Measurements from ENCODE around the gene EPM2AIP1.

The EPM2AIP1 gene

DNA sequence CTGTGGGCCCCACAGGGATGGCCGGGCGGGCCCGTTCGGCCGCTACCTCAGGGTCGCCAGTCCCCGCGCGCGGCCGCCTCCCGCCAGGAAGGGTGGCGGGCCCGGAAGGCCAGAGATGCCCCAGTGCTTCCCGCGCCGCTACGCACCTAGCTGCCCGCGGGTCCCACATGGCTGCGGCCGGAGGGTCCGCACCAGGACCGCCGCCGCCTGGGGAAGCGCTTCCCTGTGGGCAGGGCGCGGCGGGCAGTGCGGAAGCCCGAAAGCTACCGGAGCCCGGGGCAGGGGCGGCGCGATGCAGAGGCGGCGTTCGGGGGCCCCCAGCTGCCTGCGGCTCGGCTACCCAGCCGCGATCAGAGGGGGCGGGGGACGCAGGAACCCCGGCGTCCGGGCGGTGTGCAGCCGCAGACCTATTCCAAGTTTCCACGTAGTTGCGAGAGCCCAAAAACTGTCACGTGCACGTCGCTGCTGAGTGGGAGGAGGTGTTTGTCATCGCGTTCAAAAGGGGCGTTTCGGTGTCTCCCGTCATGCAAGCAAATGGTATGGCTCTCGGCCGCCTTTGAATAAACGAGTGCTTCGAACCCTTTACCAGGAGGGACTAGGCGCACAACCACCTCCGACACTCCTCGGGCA is 48.2 kb downstream of the EPM2AIP1 start, which contains the start of gene TRANK1:
TSS of gene TRANK1 (minus strand) at position 414 of the 630 bp plus-strand sequence. CDS start at position 169, 245 bp downstream.
- peak; percentile 76 for DNase-seq

DNA sequence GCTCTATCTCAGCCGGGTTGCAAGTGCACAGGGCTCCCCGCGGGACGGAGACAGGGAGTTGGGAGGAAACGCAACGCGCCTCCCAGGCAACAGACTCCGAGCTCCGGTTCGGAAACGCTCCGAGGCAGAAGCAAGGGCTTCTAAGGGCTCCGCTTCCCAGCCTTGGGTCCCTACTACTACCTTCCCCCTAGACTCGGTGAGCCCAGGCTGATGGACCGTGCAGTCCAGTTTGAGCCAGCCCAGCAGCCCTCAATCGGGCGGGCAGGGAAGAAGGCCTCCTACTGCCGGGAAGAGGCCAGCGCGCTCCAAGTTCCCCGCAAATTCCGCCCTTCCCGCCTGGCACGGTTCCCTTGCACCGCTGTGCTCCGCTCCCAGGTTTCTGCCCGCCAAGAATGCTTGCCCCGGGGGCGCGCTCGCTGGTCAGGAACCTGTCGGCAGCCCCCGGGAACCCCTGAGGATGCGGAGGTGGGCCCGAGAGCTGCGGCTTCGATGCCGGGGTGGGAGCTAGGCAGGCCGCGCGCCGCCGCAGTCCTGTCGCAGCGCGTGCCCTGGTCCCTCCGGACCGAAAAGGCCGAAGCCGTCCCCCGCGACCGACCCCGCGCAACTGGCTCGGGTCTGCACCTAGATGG is 48.8 kb downstream of the EPM2AIP1 start:
- no peak for DNase-seq

DNA sequence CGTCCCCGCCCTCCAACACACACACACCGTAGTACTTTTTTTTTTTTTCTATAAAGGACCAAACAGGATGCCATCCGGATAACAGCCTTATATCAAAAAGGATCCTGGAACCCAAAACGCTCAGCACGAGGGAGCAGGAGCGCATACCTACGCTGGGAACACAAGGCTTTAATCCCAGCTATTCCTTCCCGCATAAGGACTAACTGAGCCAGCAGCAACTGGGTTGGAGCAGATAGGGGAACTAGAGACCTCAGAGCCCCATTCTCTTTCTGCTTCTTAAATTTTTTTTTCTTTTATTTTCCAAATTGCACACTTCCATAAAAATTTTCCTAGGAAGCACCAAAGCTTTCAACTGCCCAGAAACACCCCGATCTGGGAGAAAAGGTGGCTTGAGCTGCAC is 49.3 kb downstream of the EPM2AIP1 start:
- DNase-seq = no peak

DNA sequence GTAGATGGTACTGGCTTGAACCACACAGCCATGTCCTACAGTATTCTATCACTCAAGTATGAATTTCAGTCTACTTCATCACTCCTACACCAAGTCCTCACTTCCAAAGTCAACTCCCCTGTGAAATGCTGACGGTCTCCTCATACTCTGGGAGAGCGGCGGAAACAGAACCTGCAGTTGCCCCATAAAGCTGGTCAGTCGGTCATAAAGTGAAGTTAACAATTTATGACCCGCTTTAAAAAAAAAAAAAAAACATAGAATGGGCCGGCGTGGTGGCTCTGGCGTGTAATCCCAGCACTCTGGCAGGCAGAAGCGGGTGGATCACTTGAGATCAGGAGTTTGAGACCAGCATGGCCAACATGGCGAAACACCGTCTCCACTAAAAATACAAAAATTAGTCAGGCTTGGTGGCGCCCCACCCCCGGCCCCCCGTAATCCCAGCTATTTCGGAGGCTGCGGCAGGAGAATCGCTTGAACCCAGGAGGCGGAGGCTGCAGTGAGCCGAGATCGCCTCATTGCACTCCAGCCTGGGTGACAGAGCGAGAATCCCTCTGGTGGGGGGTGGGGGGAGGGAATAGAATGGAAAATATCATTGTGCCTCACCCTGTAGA is 50.2 kb downstream of the EPM2AIP1 start:
- DNase-seq = no peak

DNA sequence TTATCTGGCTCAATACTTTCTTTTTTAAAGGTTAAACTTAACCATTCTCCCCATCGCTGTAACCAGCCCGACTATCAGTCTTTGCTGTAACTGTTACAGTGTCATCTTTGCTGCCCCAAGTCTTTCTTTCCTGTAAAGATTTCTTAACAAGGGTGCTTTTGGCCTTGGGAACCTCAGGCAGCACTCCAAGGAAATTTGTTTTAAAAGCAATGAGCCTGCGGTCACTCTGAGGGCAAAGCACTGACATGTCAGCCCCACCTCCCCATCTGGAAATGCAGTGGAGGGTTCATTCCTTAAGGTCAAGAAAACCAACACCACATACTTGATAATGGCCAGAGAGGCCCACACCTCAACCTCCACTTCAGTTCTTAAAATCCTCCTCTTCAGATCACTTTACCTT is 51.3 kb downstream of the EPM2AIP1 start:
- DNase-seq = no peak

DNA sequence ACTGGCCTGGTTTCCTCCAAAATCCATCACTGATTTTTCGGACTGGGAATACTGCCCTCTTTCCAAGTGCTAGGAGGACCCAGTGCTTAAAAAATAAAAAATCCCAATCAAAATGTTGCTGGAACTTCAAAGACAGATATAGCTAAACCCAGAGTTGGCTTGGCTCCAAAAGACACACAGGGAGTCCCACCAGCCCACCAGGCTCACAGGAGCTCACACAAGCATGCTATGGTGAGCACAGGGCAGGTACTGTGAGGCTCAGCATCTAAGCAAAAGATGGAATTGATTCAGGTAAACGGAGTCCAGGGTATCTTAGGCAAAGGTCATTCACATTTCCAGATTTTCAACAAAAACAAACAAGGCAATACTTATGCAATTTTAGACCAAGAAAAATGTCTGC is 51.8 kb downstream of the EPM2AIP1 start:
- DNase-seq = no peak

DNA sequence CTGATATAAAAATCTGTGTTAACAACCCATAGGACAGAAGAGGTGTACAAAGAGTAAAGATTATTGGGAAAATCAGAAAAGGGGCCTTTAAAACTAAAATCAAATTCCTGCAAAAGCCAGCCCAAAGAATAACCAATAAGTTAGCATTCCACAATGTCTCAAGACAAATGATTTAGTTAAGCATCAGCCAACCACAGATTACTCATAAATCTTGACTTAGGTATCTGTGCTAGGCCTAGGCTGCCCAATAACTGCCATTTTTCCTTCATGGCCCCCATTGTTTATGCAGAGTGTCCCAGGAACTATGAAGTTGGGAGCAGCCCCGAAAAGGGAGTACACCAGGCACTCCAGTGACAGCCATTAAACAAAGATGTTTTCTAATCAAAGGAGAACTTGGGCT is 55.4 kb downstream of the EPM2AIP1 start:
- DNase-seq = no peak

All from effector CD4-positive, alpha-beta T cell (primary cell).